Epithelial cell of umbilical artery (primary cell): ENCODE results near the gene GLRA1. TPM values are rescaled to one million over a fixed set of nuclear protein-coding genes. Genes with fewer than 3 reads are reported as not detected.

Source experiments
- total RNA-seq: library from RNA; depleted of rRNA; stranded (reverse); fragments of >200 nt; gene quantifications from 2 replicates; pipeline ENCODE4 v1.2.3, GENCODE V29; 2014

Gene GLRA1
- total RNA-seq: not detected in 2 replicates

GRCh38 chr5:151924564-151925301 lies at the start of gene GLRA1:
Gene GLRA1 (minus strand): TSS chr5:151924851. CDS start chr5:151924549, 302 bp downstream.

Other genes starting within 250 kb of the GLRA1 start
- 702 and 1,012 TPM in 2 replicates for gene SPARC, start 237.9 kb downstream of the GLRA1 start, total RNA-seq
- 69.3 and 95.5 TPM in 2 replicates for gene ATOX1, start 166.2 kb downstream of the GLRA1 start, total RNA-seq
- 233 and 716 TPM in 2 replicates for gene G3BP1, start 152.9 kb downstream of the GLRA1 start, total RNA-seq